Mucosa of rectum (tissue), 2 donors: Measurements from ENCODE around the gene LYL1.

Experiments
- H3K27ac ChIP-seq, 2 donors: one replicate each; pipeline ENCODE4 v1.7.0; 2013; ENCODE audit warnings: inconsistent platforms in 2 of 2, low read depth in 2 of 2, low read length in 2 of 2
- H3K27me3 ChIP-seq, 2 donors: one replicate each; pipeline ENCODE4 v1.7.0; 2013; ENCODE audit warnings: low read length in 2 of 2; ENCODE audit not compliant: control insufficient read depth in 2 of 2, insufficient read depth in 2 of 2
- H3K36me3 ChIP-seq, 2 donors: one replicate each; pipeline ENCODE4 v1.7.0; 2013; ENCODE audit warnings: low read length in 2 of 2; ENCODE audit not compliant: control insufficient read depth in 2 of 2, insufficient read depth in 2 of 2
- H3K4me1 ChIP-seq, 2 donors: one replicate each; pipeline ENCODE4 v1.7.0; 2013; ENCODE audit warnings: low read length in 2 of 2, mild to moderate bottlenecking in 1 of 2; ENCODE audit not compliant: control insufficient read depth in 2 of 2, insufficient read depth in 2 of 2
- H3K4me3 ChIP-seq, 2 donors: one replicate each; pipeline ENCODE4 v1.7.0; 2013; ENCODE audit warnings: low read length in 2 of 2
- H3K9ac ChIP-seq, 2 donors: one replicate each; pipeline ENCODE4 v1.7.0; 2013; ENCODE audit warnings: low read length in 2 of 2, low read depth in 1 of 2, mild to moderate bottlenecking in 1 of 2
- H3K9me3 ChIP-seq, 2 donors: one replicate each; pipeline ENCODE4 v1.7.0; 2013; ENCODE audit warnings: low read length in 2 of 2; ENCODE audit not compliant: control insufficient read depth in 2 of 2
- donor health status: healthy.
- donor health status: Normal muscosa, but diverticular disease.

The LYL1 gene

GRCh38 chr19:13092606-13093235 lies 9.9 kb downstream of the LYL1 start:
- H3K4me1 ChIP-seq: peaks cover 2 to 4% of the 10 kb centered on the region in 2 donors
- H3K4me3 ChIP-seq: no peak overlapping the region
- no peaks in the 10 kb centered on the region for H3K27me3 ChIP-seq
- no peak overlapping the region for H3K9ac ChIP-seq
- H3K36me3 ChIP-seq: no peaks in the 10 kb centered on the region
- no peaks in the 10 kb centered on the region for H3K9me3 ChIP-seq
- H3K27ac ChIP-seq: no peak overlapping the region

GRCh38 chr19:13092158-13092543 lies 10.5 kb downstream of the LYL1 start:
- H3K4me1 ChIP-seq: peaks cover 2 to 4% of the 10 kb centered on the region in 2 donors
- no peak overlapping the region for H3K9ac ChIP-seq
- no peaks in the 10 kb centered on the region for H3K27me3 ChIP-seq
- H3K36me3 ChIP-seq: no peaks in the 10 kb centered on the region
- H3K4me3 ChIP-seq: no peak overlapping the region
- no peak overlapping the region for H3K27ac ChIP-seq
- no peaks in the 10 kb centered on the region for H3K9me3 ChIP-seq

- no peak overlapping the region for H3K4me3 ChIP-seq
- no peak overlapping the region for H3K9ac ChIP-seq
- H3K9me3 ChIP-seq: no peaks in the 10 kb centered on the region
- H3K36me3 ChIP-seq: no peaks in the 10 kb centered on the region
- no peak overlapping the region for H3K27ac ChIP-seq
- H3K27me3 ChIP-seq: no peaks in the 10 kb centered on the region
- peaks cover 2 to 4% of the 10 kb centered on the region in 2 donors for H3K4me1 ChIP-seq
Measured at GRCh38 chr19:13091400-13092157, 11.1 kb downstream of the LYL1 start.

GRCh38 chr19:13090511-13091231 lies 12.0 kb downstream of the LYL1 start:
- Histone ChIP-seq H3K27ac (no peak overlapping the region), H3K4me3 (no peak overlapping the region), H3K27me3 (no peaks in the 10 kb centered on the region), H3K36me3 (no peaks in the 10 kb centered on the region), H3K9ac (no peak overlapping the region), H3K4me1 (peaks cover 0 to 4% of the 10 kb centered on the region in 2 donors), H3K9me3 (no peaks in the 10 kb centered on the region)

GRCh38 chr19:13089857-13090507 lies 12.7 kb downstream of the LYL1 start:
- Histone ChIP-seq H3K27ac (no peak overlapping the region), H3K9me3 (no peaks in the 10 kb centered on the region), H3K36me3 (peaks cover 0 to 3% of the 10 kb centered on the region in 2 donors), H3K4me3 (no peak overlapping the region), H3K4me1 (peaks cover 0 to 4% of the 10 kb centered on the region in 2 donors), H3K27me3 (no peaks in the 10 kb centered on the region), H3K9ac (no peak overlapping the region)

- Histone ChIP-seq H3K4me3 (no peak overlapping the region), H3K4me1 (peaks cover 0 to 4% of the 10 kb centered on the region in 2 donors), H3K9me3 (no peaks in the 10 kb centered on the region), H3K9ac (no peak overlapping the region), H3K36me3 (peaks cover 0 to 3% of the 10 kb centered on the region in 2 donors), H3K27me3 (no peaks in the 10 kb centered on the region), H3K27ac (no peak overlapping the region)
Measured at GRCh38 chr19:13089139-13089856, 13.4 kb downstream of the LYL1 start.

GRCh38 chr19:13087795-13088537 lies 14.7 kb downstream of the LYL1 start:
- Histone ChIP-seq H3K27me3 (no peaks in the 10 kb centered on the region), H3K4me3 (no peak overlapping the region), H3K36me3 (peaks cover 7 to 10% of the 10 kb centered on the region in 2 donors), H3K27ac (no peak overlapping the region), H3K4me1 (no peaks in the 10 kb centered on the region), H3K9me3 (no peaks in the 10 kb centered on the region), H3K9ac (no peak overlapping the region)

- no peak overlapping the region for H3K27ac ChIP-seq
- H3K9ac ChIP-seq: no peak overlapping the region
- peaks cover 10% of the 10 kb centered on the region in 2 donors for H3K36me3 ChIP-seq
- no peak overlapping the region for H3K4me3 ChIP-seq
- H3K9me3 ChIP-seq: no peaks in the 10 kb centered on the region
- no peaks in the 10 kb centered on the region for H3K27me3 ChIP-seq
- H3K4me1 ChIP-seq: no peaks in the 10 kb centered on the region
Measured at GRCh38 chr19:13087295-13087694, 15.4 kb downstream of the LYL1 start.

- H3K27ac ChIP-seq: no peak overlapping the region
- no peak overlapping the region for H3K9ac ChIP-seq
Measured at GRCh38 chr19:13086341-13086740, 16.3 kb downstream of the LYL1 start.

More at GRCh38 chr19:13086341-13086740, 16.3 kb downstream of the LYL1 start:
- no peaks in the 10 kb centered on the region for H3K9me3 ChIP-seq
- H3K4me1 ChIP-seq: no peaks in the 10 kb centered on the region
- peaks cover 10% of the 10 kb centered on the region in 2 donors for H3K36me3 ChIP-seq
- H3K4me3 ChIP-seq: no peak overlapping the region
- no peaks in the 10 kb centered on the region for H3K27me3 ChIP-seq
